GM10266 (cell line): ENCODE data around the gene F13A1.

Experiments
- DNase-seq: peaks from one replicate; pipeline ENCODE4 v3.0.0; 2012; ENCODE audit errors: extremely low spot score
- TF ChIP-seq, protein P1 (sequence below): IDR thresholded peaks from 2 replicates; pipeline ENCODE4 v1.5.1; 2012; ENCODE audit warnings: mild to moderate bottlenecking, low read depth; ENCODE audit not compliant: control insufficient read depth, insufficient read depth; ENCODE audit errors: missing control alignments

The F13A1 gene

DNA sequence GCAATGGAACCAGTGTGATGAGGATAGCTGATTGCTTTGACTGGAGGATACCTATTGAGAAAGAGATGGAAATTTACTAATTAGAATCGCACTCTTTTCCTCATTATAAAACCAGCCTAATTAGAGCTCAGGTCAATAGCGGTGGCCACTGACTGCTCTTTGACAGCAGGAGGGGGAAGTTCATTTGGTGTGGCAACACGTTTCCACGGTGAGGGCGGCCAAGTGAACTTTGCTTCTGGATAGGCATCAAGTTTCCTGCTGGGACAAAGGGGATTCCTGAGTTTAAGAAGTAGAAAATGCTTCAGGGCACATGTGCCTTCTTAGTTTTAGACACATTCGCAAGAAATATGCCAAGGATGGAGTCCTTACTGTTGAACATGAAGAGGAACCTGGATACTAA lies 168.4 kb downstream of the F13A1 start:
- TF ChIP-seq, protein P1, sequence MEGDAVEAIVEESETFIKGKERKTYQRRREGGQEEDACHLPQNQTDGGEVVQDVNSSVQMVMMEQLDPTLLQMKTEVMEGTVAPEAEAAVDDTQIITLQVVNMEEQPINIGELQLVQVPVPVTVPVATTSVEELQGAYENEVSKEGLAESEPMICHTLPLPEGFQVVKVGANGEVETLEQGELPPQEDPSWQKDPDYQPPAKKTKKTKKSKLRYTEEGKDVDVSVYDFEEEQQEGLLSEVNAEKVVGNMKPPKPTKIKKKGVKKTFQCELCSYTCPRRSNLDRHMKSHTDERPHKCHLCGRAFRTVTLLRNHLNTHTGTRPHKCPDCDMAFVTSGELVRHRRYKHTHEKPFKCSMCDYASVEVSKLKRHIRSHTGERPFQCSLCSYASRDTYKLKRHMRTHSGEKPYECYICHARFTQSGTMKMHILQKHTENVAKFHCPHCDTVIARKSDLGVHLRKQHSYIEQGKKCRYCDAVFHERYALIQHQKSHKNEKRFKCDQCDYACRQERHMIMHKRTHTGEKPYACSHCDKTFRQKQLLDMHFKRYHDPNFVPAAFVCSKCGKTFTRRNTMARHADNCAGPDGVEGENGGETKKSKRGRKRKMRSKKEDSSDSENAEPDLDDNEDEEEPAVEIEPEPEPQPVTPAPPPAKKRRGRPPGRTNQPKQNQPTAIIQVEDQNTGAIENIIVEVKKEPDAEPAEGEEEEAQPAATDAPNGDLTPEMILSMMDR: no peak
- DNase-seq: no peak

DNA sequence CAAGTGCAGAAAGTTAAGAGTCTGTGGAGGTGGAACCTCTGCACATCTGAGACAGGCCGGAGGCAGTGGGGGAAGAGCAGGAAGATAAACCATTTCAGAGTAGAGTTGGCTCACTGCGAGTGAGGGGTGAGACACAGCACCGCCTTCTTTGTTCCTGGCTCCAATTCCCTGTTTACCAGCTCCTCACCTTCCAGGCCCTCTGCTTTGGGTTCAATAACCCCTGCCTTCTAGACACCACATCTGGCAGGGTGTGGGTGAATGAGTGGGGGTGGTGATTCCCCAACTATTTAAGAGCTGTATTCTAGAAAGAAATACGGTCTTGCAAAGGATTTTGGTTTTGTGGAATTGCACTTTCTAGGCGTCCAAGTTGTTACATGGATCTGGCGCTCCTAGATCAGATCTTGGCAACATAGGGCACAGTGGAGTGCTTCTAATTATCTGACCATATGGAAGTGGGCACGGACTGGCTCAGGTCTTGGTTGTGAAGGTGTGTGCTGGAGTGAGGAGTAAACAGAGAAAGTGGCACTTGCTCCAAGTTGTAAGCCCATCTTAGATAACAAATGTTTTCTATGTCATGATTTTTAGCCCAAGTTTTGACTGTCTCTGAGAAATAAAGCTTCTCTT lies 172.2 kb downstream of the F13A1 start:
- DNase-seq: no peak
- TF ChIP-seq, protein P1: no peak

DNA sequence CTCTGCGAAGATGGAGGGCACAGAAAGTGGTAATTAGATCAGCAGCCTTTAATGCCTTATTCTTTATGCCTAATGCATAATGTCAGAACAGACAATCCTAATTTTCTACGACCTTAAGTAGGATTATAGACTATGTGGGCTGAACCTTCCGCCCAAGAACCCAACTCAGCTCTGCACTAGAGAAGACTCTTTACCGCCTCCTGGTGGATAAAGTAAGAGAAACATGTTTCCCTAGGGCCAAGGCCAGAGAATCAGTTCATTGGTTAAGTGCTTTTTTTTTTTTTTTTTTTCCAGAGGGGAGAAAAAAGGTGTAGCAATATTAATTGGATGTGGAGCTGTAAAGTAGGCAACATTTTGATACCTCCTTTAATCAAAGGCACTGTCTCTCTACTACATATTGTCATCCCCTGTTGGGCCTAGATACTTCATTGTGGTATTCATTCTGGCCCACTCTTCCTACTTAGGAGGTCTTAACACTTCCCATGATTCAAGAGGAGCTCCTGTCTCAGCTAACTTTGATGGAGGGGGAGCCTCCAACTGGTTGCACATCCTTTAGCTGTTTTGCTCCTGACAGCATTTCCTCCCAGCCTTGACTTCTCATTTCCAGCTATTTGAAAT lies 188.9 kb downstream of the F13A1 start:
- DNase-seq: peak; percentile 45
- TF ChIP-seq, protein P1: peak; percentile 41

DNA sequence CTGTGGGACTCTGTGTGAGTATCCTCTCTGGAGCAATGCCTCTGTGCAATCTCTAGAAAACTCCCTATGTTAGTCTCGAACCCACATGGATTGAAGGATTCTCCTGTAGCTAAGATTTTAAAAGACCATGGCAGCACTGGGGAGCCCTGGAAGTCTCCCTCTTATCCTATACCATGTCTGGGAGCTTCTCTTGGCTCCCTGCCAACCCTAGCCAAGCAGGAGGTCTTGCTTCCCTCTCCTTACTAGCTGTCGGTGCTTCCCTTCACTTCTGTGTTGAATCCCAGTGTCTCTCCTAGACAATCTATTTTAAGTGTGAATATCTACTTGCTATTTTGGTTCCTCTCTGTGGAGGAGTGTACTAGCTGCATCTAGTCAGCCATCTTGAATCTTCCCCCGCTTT lies 195.0 kb downstream of the F13A1 start:
- TF ChIP-seq, protein P1: no peak
- DNase-seq: no peak

DNA sequence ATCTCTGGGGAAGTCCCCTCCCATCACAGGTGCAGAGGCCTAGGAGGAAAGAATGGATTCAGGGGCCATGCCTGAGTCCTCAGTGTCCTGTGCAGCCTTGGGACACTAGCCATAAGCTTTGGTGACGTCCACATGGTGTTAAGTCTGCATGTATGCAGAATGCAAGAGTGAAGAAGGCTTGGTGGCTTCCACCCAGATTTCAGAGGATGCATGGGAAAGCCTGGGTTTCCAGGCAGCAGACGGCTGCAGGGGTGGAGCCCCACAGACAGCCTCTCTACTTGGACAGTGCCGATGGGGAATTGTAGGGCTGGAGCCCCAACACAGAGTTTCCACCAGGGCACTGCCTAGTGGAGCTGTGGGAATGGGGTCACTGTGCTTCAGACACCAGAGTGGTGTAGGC lies 196.7 kb downstream of the F13A1 start:
- TF ChIP-seq, protein P1: no peak
- no peak for DNase-seq

DNA sequence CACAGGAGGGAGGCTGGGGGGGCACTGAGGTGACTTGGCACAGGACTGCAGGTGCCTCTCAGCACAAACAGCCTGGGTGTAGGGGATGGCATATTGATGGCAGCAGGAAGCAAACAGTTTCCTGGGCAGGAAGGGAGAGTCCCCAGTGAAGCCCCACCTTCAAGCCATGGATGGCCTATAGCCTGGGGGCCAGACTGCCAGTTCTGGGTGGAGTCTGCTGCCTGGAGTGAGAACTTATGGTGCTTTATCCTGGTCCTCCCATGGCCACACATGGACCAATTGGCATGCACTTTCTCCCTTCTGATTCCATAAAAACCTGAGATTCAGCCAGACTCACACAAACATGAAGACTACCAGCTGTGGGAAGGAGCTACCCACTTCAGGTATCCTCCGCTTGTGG lies 198.5 kb downstream of the F13A1 start:
- DNase-seq: no peak
- TF ChIP-seq, protein P1: no peak

DNA sequence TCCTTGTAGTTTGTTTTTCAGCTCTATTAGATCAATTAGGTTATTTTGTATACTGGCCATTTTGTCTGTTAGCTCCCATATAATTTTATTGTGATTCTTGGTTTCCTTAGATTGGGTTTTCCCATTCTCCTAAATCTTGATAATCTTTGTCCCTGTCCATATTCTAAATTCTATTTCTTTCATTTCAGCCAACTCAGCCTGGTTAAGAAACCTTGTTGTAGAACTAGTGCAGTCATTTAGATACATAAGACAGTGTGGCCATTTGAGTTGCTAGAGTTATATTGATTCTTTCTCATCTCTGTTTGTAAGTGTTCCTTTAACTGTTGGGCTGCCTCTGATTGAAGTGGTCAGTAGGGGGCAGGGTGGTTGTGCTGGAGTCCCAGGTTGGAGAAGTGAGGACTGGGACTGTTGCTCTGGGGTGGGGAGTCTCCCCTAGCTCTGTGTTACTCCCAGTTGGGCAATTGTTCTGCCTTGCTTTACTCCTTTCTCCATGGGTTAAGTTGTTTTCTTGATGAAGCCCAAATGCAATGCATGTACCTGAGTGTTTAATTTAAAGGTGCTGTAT lies 214.9 kb downstream of the F13A1 start:
- TF ChIP-seq, protein P1: peak; percentile 24
- DNase-seq: no peak
